GM13977 (cell line): ENCODE results near the gene FZD7.

Experiments
- DNase-seq: peaks from one replicate; pipeline ENCODE4 v3.0.0; 2012; ENCODE audit warnings: low spot score
- CTCF ChIP-seq: IDR thresholded peaks from 2 replicates; pipeline ENCODE4 v1.5.1; 2012; ENCODE audit warnings: mild to moderate bottlenecking, control low read depth; ENCODE audit not compliant: insufficient read depth; ENCODE audit errors: extremely low read depth, missing control alignments
- in situ Hi-C: fragments of 300-500 bp; cut with MboI; formaldehyde crosslinking; loops from one replicate; pipeline ENCODE4 v1.12.0; 2022; ENCODE audit warnings: low sequenced_read_pairs, low pct_unique_long_range_greater_than_20kb, mixed read lengths, inconsistent platforms; ENCODE audit not compliant: unreplicated experiment

FZD7 gene

GRCh38 chr2:201990069-201990468 lies 43.6 kb upstream of the FZD7 start:
- in situ Hi-C loops = no loop called here
- no peak for TF ChIP-seq CTCF
- DNase-seq = no peak

DNA sequence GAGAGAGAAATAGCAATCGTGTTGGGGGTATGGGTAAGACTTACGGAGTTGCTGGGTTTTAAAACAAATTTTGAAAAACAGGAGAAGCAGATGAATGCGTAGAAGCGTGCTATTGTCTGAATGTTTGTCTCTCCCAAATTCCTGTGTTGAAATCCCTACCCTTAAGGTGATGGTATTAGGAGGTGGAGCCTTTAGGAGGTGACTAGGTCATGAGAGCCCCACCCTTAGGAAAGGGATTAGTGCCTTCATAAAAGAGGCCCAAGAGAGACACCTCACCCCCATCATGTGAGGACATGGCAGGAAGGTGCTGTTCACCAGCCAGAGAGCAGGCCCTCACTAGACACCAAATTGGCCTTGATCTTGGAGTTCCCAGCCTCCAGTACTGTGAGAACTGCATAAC lies 40.7 kb upstream of the FZD7 start:
- no peak for TF ChIP-seq CTCF
- no peak for DNase-seq
- in situ Hi-C loops = no loop called here

DNA sequence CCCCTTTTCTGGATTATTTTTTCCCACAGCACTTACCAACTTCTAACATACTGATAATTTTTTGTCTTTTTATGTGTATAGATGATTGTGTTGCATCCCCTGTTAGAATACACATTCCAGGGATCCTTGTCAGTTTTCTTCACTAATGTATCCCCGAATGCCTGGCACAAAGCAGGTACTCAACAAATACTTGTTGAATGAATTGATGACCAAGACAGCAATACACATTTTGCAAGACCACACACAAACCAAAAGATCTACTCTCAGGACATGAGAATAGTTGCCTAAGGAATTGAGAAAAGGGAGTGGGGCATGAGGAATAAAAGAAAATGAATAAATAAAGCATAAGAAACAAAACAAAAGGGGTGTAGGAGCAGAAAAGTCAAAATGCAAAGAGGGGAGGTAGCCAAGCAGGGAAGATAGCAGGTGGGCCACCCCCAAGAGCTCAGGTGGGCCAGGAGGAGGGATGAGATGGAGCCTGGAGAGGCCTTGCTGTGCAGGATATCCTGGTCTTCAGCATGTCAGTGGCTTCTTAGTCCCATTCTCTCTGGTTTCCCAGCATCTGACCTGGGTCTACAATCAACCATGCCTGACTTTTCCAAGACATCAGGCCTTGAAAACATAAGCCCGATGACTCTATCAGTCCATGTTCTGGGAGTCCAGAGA lies 38.5 kb upstream of the FZD7 start:
- in situ Hi-C loops = no loop called here
- no peak for TF ChIP-seq CTCF
- DNase-seq = no peak

DNA sequence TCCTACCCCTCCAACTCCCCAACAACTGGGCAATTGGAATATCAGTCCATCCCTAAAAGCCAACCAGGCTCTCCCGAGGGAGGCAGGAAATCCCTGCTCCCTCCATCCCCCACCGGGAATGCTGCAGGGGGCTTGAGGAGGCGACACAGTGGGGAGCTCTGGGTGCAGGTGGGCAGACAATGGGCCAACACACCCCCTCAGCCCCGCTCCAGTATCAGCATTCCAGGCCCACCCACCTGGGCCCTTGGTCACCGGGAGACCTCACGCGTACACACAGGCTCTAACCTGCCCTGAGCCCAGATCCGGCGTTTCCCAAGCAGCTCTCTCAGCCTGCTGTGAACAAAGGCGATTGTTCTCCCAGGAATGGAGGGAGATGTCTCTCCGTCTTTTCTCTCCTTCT lies 37.6 kb upstream of the FZD7 start:
- no peak for TF ChIP-seq CTCF
- no peak for DNase-seq
- in situ Hi-C loops = no loop called here

GRCh38 chr2:201996679-201997314 lies 36.9 kb upstream of the FZD7 start:
- in situ Hi-C loops = no loop called here
- no peak for DNase-seq
- TF ChIP-seq CTCF = no peak

DNA sequence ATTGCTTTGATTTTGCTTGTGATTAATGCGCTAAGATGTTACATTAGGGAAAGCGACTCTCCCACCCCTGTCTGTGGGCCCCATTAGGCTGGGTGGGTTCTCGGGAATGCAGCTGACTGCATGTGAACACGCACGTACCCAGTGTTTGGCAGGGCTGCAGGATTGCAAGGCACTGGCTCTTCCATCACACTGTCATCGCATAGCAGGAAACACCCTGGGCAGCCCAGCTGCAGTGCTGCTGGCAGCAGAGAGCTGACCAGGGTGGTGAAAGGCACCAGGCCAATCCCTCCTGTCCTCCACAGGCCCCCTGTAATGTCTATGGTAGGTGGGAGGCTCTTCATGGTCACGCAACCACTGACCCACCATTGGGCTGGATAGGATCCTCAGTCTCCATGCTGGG lies 34.4 kb upstream of the FZD7 start:
- no peak for DNase-seq
- in situ Hi-C loops = no loop called here
- no peak for TF ChIP-seq CTCF
